ENCODE results near the gene ABHD12B.

DNA sequence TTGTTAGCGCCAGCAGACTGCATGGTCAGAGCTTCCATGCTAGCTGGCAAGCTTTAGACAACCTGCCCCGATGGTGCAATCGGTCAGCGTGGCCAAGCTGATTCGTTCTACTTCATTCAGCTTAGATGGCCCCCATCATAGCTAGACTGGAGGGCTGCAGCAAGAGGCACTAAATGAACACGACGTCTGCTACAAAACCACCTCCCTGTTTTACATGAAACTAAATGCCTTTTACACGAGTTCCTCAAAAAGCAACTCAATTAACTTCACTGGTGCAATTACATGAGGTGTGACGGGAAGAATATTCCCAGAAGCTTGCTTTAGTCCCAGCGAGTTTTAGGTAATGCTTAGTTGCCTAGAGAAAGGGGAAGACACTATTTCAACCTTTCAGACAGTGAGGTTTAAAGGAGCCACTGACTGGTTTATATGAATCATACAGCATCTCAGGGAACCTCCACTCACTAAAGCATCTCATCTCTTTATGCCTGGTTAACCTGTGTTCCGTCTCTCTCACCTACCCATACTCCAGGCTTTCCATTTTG lies 49.3 kb upstream of the ABHD12B start:
- TF ChIP-seq CTCF (conservative IDR thresholded peaks at IDR 0.05) (no peak), EZH2 (IDR thresholded peaks at IDR 0.05; ENCODE audit: low read depth) (no peak)

Measured in PC-9 (cell line).